Measurements from ENCODE around the gene RREB1.

RREB1 gene

DNA sequence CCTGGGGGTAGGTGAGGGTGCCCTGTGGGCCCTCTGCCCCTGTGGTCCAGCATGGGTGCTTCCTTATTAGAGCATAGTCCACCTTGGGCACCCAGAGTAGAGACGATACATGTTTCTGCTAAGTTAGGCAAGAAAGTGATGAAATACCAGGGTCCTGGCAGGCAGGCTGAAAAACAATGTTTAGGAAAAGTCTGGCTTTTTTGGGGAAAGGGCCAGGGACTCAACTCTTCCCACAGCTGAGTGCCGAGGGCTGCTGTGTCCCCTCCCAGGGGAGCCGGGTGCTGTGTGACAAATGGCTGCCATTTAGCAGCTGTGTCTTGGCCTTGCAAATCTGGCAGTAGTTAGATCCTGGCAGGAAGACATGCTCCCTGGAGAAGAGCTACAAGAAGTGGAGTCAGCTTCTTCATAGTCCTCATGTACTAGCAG is 61.5 kb downstream of the RREB1 start:
- Histone ChIP-seq H3K27me3 (replicated peaks; ENCODE audit: control insufficient read depth, insufficient read depth, low read length) (no peaks in the 10 kb centered on the region), H3K4me3 (replicated peaks; ENCODE audit: low read depth, low read length) (no peak overlapping the region), H3K36me3 (ENCODE audit: control insufficient read depth, insufficient read depth, low read length) (peaks cover 2% of the 10 kb centered on the region)
- TF ChIP-seq, protein P1, sequence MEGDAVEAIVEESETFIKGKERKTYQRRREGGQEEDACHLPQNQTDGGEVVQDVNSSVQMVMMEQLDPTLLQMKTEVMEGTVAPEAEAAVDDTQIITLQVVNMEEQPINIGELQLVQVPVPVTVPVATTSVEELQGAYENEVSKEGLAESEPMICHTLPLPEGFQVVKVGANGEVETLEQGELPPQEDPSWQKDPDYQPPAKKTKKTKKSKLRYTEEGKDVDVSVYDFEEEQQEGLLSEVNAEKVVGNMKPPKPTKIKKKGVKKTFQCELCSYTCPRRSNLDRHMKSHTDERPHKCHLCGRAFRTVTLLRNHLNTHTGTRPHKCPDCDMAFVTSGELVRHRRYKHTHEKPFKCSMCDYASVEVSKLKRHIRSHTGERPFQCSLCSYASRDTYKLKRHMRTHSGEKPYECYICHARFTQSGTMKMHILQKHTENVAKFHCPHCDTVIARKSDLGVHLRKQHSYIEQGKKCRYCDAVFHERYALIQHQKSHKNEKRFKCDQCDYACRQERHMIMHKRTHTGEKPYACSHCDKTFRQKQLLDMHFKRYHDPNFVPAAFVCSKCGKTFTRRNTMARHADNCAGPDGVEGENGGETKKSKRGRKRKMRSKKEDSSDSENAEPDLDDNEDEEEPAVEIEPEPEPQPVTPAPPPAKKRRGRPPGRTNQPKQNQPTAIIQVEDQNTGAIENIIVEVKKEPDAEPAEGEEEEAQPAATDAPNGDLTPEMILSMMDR (IDR thresholded peaks at IDR 0.05; ENCODE audit: insufficient read depth, low read length, poor library complexity, severe bottlenecking) = no peak
- no peak for DNase-seq (ENCODE audit: extremely low read depth, insufficient read length)

DNA sequence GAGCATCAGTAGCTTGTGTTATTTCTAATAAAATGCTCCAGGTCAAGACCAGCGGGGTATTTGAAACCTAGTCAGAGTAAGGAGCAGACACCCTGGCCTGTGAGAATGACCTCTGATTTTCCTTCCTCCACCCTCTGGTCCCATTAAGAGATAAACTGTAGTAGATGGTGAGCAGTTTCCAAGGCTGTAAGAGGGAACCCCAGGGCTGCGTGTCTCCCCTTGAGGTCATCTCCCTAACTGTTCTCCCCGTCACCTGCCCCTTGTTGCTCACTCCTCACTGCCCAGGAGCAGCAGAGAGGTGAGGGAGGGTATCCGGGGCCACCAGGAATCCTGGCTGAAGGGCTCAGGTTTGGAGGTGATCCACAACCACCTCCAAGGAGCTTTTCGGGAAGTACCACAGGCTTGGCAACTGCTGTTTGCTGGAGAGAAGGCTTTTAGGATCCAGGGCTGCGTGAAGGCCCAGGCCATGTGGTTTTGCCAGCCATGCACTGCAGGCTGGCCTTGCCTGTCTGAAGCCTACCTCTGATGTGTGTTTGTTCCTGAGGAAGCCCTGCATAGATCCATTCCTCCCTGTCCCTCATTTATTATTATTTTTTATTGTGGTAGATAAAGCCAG is 62.5 kb downstream of the RREB1 start:
- DNase-seq (ENCODE audit: extremely low read depth, insufficient read length) = no peak
- TF ChIP-seq, protein P1 (IDR thresholded peaks at IDR 0.05; ENCODE audit: insufficient read depth, low read length, poor library complexity, severe bottlenecking) = no peak
- Histone ChIP-seq H3K4me3 (replicated peaks; ENCODE audit: low read depth, low read length) (no peak overlapping the region), H3K27me3 (replicated peaks; ENCODE audit: control insufficient read depth, insufficient read depth, low read length) (no peaks in the 10 kb centered on the region), H3K36me3 (ENCODE audit: control insufficient read depth, insufficient read depth, low read length) (no peaks in the 10 kb centered on the region; the same call in 1 of the 2 replicates)

DNA sequence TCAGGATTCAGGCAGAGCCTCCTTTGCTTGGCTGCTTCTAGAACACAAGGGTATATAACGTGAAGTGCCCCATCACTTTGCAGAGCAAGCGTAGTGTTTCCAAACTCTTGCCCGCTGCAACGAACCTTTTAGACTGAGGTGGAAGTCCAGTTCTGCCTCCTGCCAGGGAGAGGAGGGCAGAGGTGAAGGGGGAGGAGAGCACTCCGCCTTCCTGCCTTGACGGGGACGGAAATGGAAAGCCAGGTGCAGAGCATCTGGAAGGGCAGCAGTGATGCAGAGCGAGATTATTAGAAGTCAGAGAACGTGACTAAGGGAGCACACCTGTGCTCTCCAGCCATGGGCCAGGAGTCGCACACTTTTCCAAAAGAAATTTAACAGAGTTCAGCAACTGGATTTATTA is 63.4 kb downstream of the RREB1 start:
- no peak overlapping the region for H3K4me3 ChIP-seq (replicated peaks; ENCODE audit: low read depth, low read length)
- H3K36me3 ChIP-seq (ENCODE audit: control insufficient read depth, insufficient read depth, low read length) = no peaks in the 10 kb centered on the region; the same call in 1 of the 2 replicates
- H3K27me3 ChIP-seq (replicated peaks; ENCODE audit: control insufficient read depth, insufficient read depth, low read length) = no peaks in the 10 kb centered on the region
- no peak for DNase-seq (ENCODE audit: extremely low read depth, insufficient read length)
- TF ChIP-seq, protein P1 (IDR thresholded peaks at IDR 0.05; ENCODE audit: insufficient read depth, low read length, poor library complexity, severe bottlenecking) = no peak

DNA sequence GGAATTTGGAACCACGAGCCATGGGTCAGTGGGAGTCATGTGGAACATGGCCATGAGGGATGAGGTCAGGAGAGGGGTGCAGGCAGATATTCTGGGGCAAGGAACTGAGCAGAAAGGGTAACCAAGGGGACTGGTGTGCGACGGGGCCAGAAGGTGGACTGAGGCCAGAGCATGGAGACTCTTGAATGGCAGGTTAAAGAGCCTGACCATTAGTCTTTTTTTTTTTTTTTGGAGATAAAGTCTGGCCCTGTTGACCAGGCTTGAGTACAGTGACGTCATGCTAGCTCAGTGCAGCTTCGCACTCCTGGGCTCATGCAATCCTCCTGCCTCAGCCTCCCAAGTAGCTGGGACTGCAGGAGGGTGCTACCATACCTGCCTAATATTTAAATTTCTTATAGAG is 64.0 kb downstream of the RREB1 start:
- Histone ChIP-seq H3K36me3 (ENCODE audit: control insufficient read depth, insufficient read depth, low read length) (peaks cover 4% of the 10 kb centered on the region), H3K4me3 (replicated peaks; ENCODE audit: low read depth, low read length) (no peak overlapping the region), H3K27me3 (replicated peaks; ENCODE audit: control insufficient read depth, insufficient read depth, low read length) (no peaks in the 10 kb centered on the region)
- TF ChIP-seq, protein P1 (IDR thresholded peaks at IDR 0.05; ENCODE audit: insufficient read depth, low read length, poor library complexity, severe bottlenecking) = no peak
- DNase-seq (ENCODE audit: extremely low read depth, insufficient read length) = no peak

DNA sequence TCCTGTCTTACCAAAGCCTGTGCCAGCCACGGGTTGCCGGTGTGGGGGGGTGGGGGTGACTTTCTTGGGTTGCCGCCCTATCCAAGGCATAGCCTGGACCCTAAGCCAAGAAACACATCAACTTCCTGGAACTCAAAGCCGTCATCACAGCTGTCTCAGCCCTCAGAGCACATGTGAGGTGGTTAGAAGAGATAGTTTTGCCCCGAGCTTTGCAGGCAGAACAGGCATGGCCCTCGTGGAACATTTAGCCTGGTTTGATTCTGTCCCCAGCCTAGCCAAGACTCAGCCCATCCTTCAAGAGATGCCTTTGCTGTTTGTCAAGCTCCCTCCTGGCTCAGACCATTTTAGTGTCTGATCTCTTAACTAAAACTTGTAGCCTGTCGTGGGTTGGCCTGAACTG is 64.9 kb downstream of the RREB1 start:
- TF ChIP-seq, protein P1 (IDR thresholded peaks at IDR 0.05; ENCODE audit: insufficient read depth, low read length, poor library complexity, severe bottlenecking) = no peak
- DNase-seq (ENCODE audit: extremely low read depth, insufficient read length) = no peak
- H3K36me3 ChIP-seq (ENCODE audit: control insufficient read depth, insufficient read depth, low read length) = peaks cover 4% of the 10 kb centered on the region
- no peak overlapping the region for H3K4me3 ChIP-seq (replicated peaks; ENCODE audit: low read depth, low read length)
- H3K27me3 ChIP-seq (replicated peaks; ENCODE audit: control insufficient read depth, insufficient read depth, low read length) = no peaks in the 10 kb centered on the region
